DMS153 treated with DMSO at 0.1 percent for 48 hours (cell line): ENCODE results near the gene MAP3K4.
"Not testable (repeated sequence)": the region's sequence is repeated elsewhere in the genome, so short reads cannot be mapped to it uniquely, and the experiment has no call there.

ENCODE experiments used
- DNase-seq: peaks from one replicate; lab custom pipeline; 2025; ENCODE audit not compliant: unreplicated experiment; lab: John Stamatoyannopoulos, UW

The MAP3K4 gene

GRCh38 chr6:160967351-160967750 is 24.2 kb upstream of the MAP3K4 start:
- DNase-seq = no peak

GRCh38 chr6:160967833-160968232 is 23.7 kb upstream of the MAP3K4 start:
- no peak for DNase-seq

GRCh38 chr6:160971171-160971570 is 20.4 kb upstream of the MAP3K4 start:
- DNase-seq = no peak

GRCh38 chr6:160972111-160972510 is 19.5 kb upstream of the MAP3K4 start:
- DNase-seq = no peak

- DNase-seq = not testable (repeated sequence)
Observed at GRCh38 chr6:160972594-160972993, 19.0 kb upstream of the MAP3K4 start.

GRCh38 chr6:160973311-160974250 is 18.0 kb upstream of the MAP3K4 start:
- no peak for DNase-seq

- no peak for DNase-seq
Observed at GRCh38 chr6:160974304-160974771, 17.2 kb upstream of the MAP3K4 start.

- no peak for DNase-seq
Observed at GRCh38 chr6:160975162-160975561, 16.4 kb upstream of the MAP3K4 start.

- DNase-seq = not testable (repeated sequence)
Observed at GRCh38 chr6:160975961-160976360, 15.6 kb upstream of the MAP3K4 start.

- no peak for DNase-seq
Observed at GRCh38 chr6:160978141-160978901, 13.2 kb upstream of the MAP3K4 start.

- DNase-seq = no peak
Observed at GRCh38 chr6:160979061-160979708, 12.4 kb upstream of the MAP3K4 start.

GRCh38 chr6:160983377-160983948 is 8.1 kb upstream of the MAP3K4 start:
- DNase-seq = not testable (repeated sequence)

GRCh38 chr6:160986851-160987250 is 4.7 kb upstream of the MAP3K4 start:
- no peak for DNase-seq

GRCh38 chr6:160987265-160987664 is 4.3 kb upstream of the MAP3K4 start:
- DNase-seq = no peak

GRCh38 chr6:160990847-160991405 is 643 bp upstream of the MAP3K4 start:
- DNase-seq = no peak

GRCh38 chr6:160992061-160992979 is 751 bp downstream of the MAP3K4 start:
- peak; percentile 45 for DNase-seq

GRCh38 chr6:160992980-160993314 is 1.4 kb downstream of the MAP3K4 start:
- DNase-seq = no peak

- no peak for DNase-seq
Observed at GRCh38 chr6:160995271-160995670, 3.7 kb downstream of the MAP3K4 start.

GRCh38 chr6:160996131-160996601 is 4.6 kb downstream of the MAP3K4 start:
- no peak for DNase-seq

GRCh38 chr6:160998217-160998616 is 6.6 kb downstream of the MAP3K4 start:
- no peak for DNase-seq
